Frontal cortex (tissue), 4 donors: ENCODE data around the gene MARVELD1. TPM values are rescaled to one million over a fixed set of nuclear protein-coding genes. Genes with fewer than 3 reads are reported as not detected.

Source experiments
- DNase-seq, 2 donors: peaks; one replicate each; pipeline ENCODE4 v3.0.0; 2012; ENCODE audit warnings: low spot score in 2 of 2
- FAIRE-seq: peaks from 2 replicates; lab custom pipeline; 2012; peaks lifted over from hg19 to GRCh38; lab: Jason Lieb, UNC
- total RNA-seq: library from RNA; depleted of rRNA; stranded (reverse); fragments of >200 nt; gene quantifications from one replicate; pipeline ENCODE4 v1.2.3, GENCODE V29; 2014
- donor health status: control.
- donor health status: control.
- donor health status: control.

MARVELD1 gene
- total RNA-seq, 1 donor from 2014 or later = 6.1 TPM

DNA sequence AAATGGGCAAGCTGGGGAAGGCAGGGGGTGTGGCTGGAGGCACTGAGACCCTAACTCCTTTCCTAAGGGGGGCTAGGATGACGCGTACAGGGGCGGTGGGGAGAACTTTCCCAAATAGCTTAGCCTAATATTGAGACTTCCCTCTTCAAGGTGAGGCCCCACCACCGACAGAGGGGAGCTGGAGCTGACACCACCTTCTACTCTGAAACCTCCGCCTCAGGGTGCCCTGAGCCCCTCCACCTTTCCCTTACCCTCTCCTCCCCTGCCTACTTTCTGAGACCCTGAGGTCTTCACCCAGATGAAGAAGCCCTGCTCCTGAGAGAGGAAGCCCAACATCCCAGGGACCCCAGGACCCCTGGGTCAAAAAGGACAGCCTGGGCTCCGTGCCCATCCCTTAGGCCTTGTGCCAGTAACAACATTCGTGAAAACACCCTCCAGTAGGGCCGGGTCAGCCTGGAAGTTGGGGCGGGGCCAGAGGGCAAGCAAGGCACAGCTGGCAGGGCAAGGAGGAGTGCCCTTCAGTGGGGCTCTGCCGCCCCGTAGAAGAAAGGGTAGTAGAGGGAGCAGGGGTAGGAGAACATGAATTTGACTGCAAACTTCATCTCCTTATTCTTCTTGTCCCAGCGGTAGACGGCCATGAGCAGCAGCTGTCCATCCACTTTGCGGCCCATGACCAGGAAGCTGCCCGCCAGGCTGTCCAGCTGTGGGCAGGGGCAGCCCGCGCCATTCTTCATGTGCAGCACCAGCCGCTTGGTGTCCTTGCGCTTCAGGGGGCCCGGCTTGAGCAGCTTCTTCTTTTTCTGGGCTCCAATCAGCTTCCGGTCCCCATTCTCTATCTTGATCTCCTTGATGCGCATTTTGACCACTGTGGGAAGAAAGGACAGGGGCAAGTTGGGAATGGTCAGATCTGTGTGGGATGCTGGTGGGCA is 53.7 kb downstream of the MARVELD1 start:
- FAIRE-seq = no peak
- no peak for DNase-seq

Other genes with a start within 250 kb of the MARVELD1 start
- gene MMS19, start 215.3 kb upstream of the MARVELD1 start, total RNA-seq = 44.0 TPM
- 1.6 TPM for gene UBTD1, start 214.8 kb upstream of the MARVELD1 start, total RNA-seq
- not detected for gene ANKRD2, start 141.0 kb upstream of the MARVELD1 start, total RNA-seq
- gene HOGA1, start 129.3 kb upstream of the MARVELD1 start, total RNA-seq = 0.41 TPM
- not detected for gene C10orf62, start 124.0 kb upstream of the MARVELD1 start, total RNA-seq
- gene MORN4, start 80.2 kb upstream of the MARVELD1 start, total RNA-seq = 35.5 TPM
- gene PI4K2A, start 73.1 kb upstream of the MARVELD1 start, total RNA-seq = 11.0 TPM
- gene AVPI1, start 26.5 kb upstream of the MARVELD1 start, total RNA-seq = 2.4 TPM
- gene ZFYVE27, start 23.4 kb downstream of the MARVELD1 start, total RNA-seq = 45.2 TPM
- 1.6 TPM for gene SFRP5, start 58.3 kb downstream of the MARVELD1 start, total RNA-seq
- 17.9 TPM for gene GOLGA7B, start 136.1 kb downstream of the MARVELD1 start, total RNA-seq